Limb (tissue), 2 donors: ENCODE data around the gene TMEM87B.
"Not testable (repeated sequence)": the region's sequence is repeated elsewhere in the genome, so short reads cannot be mapped to it uniquely, and the experiment has no call there.

Experiments used
- DNase-seq, 2 donors: peaks; one replicate each; pipeline ENCODE4 v3.0.0-alpha.2; 2016; ENCODE audit errors: extremely low spot score in 2 of 2

Gene TMEM87B

DNA sequence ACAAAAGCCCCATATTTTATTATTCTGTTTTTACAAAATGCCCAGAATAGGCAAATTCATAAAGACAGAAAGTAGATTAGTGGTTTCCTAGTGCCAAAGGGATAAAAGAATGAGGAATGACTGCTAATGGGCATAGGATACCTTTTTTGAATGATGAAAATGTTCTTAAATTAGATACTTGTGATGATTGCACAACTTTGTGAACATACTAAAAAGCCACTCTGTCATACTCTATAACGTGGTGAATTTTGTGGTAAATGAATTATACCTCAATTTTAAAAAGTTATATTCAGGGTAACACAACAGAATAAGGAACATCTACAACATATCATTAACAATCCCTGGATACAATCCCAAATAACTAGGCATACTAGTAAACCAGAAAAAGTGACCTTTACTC, 74.0 kb downstream of the TMEM87B start:
- DNase-seq: no peak

DNA sequence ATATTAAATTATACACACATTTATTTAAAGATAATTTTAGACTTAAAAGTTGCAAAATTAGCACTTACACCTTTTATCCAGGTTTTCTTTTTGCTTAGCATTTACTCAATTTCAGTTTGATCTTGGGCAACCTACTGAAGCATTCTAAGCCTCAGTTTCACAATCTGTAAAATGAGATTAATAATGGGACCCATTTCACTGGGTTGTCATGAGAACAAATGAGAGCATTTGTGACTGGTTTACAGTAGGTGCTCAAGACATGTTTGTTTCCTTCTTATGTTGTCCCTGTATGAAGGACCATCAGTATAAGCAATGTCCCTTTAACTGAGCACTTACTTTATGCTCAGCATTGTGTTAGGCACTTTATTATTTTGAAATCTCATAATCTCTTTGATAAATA, 78.3 kb downstream of the TMEM87B start:
- DNase-seq: no peak

DNA sequence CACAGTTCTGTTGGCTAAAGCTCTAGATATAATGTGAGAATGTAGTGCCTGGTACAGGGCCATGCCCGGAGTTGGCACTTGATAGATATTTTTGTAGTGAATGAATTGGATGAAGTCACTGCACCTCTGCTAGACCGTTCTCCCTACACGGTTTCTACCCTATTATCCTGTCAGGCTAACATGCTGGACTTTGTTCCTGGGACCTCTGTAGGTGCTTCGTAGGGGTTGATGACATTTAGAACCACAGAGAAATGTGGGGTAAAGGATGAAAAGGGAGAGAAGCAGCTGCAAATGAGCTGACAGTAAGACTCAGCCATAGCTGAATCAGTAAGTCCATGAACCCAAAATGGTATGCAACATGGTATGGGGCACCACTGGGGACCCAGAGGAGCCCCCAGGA, 79.1 kb downstream of the TMEM87B start:
- DNase-seq: no peak

GRCh38 chr2:112136096-112136495, 81.0 kb downstream of the TMEM87B start:
- no peak for DNase-seq

DNA sequence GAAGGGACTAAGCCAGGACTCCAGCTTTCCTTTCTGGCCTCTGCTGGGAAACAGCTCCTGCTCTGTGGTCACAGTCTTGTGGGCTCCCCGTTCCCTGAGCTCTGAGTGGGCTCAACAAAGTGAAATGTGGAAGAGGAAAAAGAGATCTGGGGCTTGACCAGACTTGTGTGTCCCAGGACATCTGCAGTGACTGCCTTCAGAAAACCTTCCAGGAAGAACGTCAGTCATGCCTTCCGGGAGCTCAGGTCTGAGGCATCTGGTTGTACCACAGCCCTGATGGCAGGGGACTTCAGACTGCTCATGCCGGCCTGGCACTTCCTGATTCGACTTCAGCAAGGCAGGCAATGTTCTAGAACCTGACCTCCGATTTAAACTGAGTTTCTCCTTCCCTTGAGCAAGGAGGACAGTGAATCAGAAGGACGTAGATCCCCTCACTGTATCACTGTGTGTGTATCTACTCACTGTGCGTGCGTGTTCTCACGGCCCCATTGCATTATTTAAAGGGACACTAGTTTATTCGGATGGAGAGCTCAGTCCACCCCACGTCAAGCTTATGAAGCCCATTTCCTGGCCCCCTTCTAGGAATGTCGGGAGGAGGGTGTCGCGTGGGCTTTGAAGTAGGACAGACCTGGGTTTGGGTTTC, 82.6 kb downstream of the TMEM87B start:
- DNase-seq: no peak

DNA sequence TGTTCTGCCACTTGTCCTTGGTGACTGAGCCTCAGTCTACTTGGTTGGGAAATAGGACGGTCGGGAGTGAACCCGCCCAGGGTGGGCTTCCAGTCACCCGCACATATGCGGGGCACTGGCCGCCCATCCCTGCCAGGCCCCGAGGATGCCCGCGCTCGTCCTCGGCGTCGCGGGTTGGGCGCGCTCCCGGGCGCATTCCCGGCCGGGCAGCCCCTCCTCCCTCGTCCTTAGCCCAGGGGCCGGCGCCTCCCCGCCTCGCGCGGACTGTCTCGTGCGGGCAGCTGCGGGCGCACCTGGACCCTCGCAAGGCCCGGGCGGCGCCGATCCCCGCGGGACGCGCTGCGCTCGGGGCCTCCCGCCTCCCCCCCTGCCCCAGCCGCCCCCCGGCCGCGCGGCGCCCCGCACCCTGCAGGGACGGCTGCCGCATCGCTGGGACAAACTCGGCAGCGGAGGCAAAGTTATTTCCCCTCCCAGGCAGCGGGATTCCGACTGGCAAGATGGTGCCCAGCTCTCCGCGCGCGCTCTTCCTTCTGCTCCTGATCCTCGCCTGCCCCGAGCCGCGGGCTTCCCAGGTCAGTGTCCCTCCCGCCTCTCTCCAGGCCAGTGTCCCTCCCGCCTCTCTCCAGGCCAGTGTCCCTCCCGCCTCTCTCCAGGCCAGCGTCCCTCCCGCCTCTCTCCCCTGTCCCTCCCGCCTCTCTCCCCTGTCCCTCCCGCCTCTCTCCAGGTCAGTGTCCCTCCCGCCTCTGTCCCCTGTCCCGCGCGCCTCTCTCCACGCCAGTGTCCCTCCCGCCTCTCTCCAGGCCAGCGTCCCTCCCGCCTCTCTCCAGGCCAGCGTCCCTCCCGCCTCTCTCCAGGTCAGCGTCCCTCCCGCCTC, 83.3 kb downstream of the TMEM87B start, which contains the start of gene FBLN7:
Gene FBLN7 (plus strand): TSS at position 227 of the 874 bp plus-strand sequence. CDS start 271 bp downstream, at position 498.
- peak in 1 of 2 donors; percentile 65 for DNase-seq

GRCh38 chr2:112139033-112139614, 84.1 kb downstream of the TMEM87B start:
- DNase-seq: not testable (repeated sequence)

GRCh38 chr2:112139661-112140204, 84.7 kb downstream of the TMEM87B start:
- DNase-seq: not testable (repeated sequence)

DNA sequence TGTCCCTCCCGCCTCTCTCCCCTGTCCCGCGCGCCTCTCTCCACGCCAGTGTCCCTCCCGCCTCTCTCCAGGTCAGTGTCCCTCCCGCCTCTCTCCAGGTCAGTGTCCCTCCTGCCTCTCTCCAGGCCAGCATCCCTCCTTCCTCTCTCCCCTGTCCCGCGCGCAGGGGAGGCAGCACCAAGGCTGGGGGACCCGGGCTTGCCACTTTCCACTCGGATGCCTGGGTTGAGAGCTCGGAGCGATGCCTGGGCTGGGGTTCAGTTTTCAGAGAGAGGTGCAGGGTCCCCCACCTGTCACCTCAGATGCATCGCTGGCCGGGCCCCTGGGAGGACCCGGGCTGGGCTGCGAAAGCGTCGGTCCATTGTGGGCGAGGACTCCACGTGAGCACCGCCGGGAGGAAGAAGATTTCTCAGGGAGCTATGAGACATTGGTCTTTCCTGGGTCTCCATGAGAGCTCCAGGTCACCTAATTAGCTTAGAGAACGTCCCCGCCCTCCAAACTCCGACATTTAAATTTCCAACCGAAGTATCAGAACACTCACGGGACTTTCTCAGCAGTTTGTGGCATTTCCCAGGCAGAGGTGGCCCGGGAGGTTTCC, 85.2 kb downstream of the TMEM87B start:
- peak in 1 of 2 donors; percentile 32 for DNase-seq

GRCh38 chr2:112140899-112141625, 86.0 kb downstream of the TMEM87B start:
- peak in 1 of 2 donors; percentile 27 for DNase-seq

GRCh38 chr2:112141626-112142007, 86.5 kb downstream of the TMEM87B start:
- DNase-seq: no peak

- no peak for DNase-seq
These were observed 87.5 kb downstream of the TMEM87B start for GRCh38 chr2:112142525-112143078.

DNA sequence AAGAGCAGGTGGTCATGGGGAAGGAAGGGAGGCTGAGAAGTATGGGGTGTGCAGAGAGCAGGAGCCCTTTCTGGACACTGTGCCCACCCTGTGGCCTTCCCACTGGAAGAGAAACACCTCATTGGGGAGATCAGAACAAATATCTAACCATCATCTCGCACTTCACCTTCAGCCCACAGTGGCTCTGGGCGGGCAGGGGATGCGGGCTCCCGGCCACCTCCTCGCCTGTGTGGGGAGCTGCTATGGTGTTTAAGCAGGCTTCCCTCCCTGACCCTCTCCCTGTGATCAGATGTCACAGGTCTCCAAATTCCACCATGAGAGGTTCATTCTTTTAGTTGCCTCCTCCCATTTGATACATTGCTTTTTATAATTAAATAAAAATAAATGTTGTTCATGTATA, 88.1 kb downstream of the TMEM87B start:
- DNase-seq: no peak

- DNase-seq: no peak
These were observed 89.9 kb downstream of the TMEM87B start for GRCh38 chr2:112144966-112145365.

GRCh38 chr2:112147382-112148168, 92.5 kb downstream of the TMEM87B start:
- no peak for DNase-seq

DNA sequence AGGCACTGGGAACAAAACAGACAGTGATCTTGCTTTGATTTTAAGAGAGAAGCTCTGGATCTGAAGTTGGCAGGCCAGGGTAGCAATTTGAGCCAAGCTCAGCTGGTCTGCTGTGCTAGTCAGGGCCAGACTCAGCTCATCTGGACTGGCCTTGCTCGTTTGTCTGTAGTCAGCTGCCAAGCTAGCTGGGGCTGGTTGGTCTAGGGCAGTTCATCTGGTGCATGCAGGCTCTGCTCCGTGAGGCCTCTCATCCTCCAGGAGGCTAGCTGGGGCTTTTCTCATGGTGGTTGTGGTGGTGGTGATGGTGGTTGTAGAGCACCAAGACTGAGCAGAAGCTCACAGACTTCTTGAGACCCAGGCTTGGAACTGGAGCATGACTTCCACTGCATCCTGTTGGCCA, 93.4 kb downstream of the TMEM87B start:
- no peak for DNase-seq

DNA sequence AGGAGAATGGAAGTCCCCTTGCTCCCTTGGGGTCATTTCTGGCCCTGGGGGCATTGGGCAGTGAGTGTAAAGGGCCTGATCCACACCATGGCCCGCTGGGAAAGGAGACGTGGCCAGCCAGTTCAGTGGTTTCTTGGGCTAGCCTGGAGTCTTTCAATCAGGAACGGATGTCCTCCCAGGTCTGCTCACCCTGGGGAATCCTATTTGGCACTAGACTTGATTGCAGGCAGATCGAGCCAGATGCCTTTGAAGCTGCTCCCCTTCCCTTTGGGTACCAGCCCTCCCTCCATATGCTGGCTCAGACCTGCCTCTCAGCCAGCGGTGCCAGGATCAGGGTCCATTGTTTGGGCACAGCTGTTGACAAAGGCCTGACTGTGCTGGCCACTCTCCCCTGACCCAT, 94.1 kb downstream of the TMEM87B start:
- DNase-seq: no peak

GRCh38 chr2:112149866-112150435, 94.9 kb downstream of the TMEM87B start:
- no peak for DNase-seq

- no peak for DNase-seq
These were observed 95.4 kb downstream of the TMEM87B start for GRCh38 chr2:112150447-112150846.

GRCh38 chr2:112150851-112151250, 95.8 kb downstream of the TMEM87B start:
- DNase-seq: no peak
